HG03460 (cell line): Measurements from ENCODE around the gene RNU1-2.
"Not testable (repeated sequence)": the region's sequence is repeated elsewhere in the genome, so short reads cannot be mapped to it uniquely, and the experiment has no call there.

Experiments used
- ATAC-seq: cut with Tn5 transposase; IDR thresholded peaks from one replicate; pipeline ENCODE4 v1.9.1; 2021; ENCODE audit not compliant: unreplicated experiment

Gene RNU1-2

GRCh38 chr1:16925635-16926490, 30.1 kb downstream of the RNU1-2 start:
- ATAC-seq: no peak

GRCh38 chr1:16926491-16927073, 30.8 kb downstream of the RNU1-2 start:
- no peak for ATAC-seq

GRCh38 chr1:16927256-16927655, 31.5 kb downstream of the RNU1-2 start:
- no peak for ATAC-seq

- no peak for ATAC-seq
Measured at GRCh38 chr1:16927711-16928485, 32.1 kb downstream of the RNU1-2 start.

- not testable (repeated sequence) for ATAC-seq
Measured at GRCh38 chr1:16929146-16930041, 33.6 kb downstream of the RNU1-2 start.

DNA sequence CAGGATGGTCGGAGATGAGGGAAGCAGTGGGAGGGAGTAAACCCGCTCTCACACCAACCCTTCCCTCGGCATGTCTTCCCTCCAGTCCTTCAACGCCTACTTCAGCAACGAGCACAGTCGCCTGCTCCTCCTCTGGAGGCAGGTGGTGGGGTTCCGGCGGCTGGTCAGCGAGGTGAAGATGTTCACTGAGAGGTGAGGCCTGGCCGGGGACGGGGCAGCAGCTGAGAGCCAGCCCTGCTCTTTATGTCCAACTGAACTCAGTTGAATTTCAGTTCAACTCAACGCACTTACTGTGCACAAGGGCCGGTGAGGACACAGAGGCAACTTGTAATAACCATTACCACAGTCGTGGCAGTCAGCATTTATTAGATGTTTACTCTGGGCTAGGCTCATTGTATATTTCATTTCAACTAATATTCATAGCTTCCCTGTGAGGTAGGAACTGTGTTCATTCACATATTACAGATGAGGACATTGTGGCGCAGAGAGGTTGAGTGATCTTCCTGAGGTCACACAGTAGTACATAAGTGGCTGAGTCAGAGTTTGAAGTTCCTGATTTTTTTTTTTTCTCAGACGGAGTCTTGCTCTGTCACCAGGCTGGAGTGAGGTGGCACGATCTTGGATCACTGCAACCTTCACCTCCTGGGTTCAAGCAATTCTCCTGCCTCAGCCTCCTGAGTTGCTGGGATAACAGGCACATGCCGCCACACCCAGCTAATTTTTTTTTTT, 35.6 kb downstream of the RNU1-2 start:
- not testable (repeated sequence) for ATAC-seq

DNA sequence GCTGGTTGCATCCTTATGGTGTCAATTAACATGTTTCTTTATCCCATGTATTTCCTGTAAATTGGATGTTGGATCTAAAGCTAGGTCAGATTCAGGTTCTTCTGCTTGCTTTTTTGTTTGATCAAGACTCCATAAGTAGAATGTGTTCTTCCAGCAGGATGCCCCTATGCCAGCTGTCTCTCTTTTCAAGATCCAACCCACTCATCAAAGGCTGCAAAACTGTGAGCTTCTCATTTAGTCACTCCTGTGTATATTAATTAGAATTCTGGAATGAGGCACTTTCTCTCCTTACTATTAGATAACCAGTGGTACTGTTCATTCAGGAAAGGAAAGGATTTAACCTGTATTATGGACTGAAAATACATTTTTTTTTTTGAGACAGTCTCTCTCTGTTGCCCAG, 38.2 kb downstream of the RNU1-2 start:
- not testable (repeated sequence) for ATAC-seq

- ATAC-seq: not testable (repeated sequence)
Measured at GRCh38 chr1:16936580-16936979, 40.8 kb downstream of the RNU1-2 start.

DNA sequence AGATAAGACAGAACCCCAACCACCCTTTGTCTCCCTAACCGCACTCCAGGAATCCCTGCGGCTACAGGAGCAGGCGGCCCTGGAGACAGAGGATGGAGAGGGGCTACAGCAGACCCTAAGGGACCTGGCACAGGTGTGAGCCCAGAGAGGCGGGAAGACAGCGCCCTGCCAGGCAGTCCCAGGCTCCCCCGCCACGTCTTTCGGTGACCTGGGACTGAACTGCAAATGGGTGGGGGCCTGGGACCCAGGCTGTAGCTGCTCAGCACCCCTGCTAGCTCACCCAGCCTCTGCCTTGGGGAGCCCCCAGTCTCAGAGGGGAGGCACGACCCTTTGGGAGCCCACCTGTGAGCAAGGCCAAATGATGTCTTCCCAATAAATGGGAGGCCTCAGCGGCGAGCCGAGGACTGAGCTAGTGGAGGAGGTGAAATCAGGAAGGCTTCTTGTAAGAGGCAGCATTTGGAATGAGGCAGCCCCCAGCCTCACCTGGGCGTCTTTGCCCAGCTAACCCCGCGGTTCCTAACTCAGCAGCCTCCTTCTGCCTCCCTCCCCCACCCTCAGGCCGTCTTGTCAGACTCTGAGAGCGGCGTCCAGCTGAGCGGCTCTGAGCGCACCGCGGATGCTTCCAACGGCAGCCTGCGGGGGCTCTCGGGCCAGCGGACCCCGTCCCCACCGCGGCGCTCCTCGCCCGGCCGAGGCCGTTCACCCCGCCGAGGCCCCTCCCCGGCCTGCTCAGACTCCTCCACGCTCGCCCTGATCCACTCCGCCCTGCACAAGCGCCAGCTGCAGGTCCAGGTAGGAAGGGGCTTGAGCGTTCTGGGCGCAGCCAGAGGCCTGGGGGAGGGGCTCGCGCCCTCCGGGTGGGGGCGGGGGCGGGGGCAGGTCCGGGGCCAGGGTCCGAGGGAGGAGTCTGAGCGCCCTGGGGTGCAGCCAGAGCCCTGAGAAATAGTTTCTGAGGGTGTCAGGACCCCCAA, 42.9 kb downstream of the RNU1-2 start:
- ATAC-seq: no peak

DNA sequence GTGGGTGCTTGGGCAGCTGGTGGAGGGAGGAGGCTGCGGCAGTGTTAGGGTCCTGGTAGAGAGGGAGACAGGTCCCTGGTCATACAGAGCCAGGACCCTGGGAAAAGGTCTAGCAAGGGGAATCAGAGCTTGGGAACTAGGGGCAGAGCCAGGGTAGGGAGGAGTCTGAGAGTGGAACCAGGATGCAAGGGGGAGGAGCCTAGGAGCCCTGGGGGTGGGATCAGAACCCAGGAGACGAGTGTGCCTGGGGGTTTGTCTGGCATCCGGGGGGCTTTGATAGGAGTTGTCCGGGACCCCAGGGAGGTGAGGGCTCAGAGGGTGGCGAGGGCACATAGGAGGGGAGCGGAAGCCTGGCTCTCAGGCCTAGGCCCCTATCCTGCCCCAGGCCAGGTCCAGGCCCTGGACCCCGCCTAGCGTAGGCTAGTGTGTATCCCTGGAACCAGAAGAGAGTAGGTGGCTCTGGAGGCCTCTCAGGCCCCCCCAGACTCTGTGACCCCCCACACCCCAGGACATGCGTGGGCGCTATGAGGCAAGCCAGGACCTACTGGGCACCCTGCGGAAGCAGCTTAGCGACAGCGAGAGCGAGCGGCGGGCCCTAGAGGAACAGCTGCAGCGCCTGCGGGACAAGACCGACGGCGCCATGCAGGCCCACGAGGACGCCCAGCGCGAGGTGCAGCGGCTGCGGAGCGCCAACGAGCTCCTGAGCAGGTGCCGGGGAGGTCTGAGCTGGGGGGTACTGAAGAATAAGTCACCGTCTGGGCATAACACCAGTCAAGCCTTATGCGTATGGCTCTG, 43.8 kb downstream of the RNU1-2 start:
- ATAC-seq: not testable (repeated sequence)

DNA sequence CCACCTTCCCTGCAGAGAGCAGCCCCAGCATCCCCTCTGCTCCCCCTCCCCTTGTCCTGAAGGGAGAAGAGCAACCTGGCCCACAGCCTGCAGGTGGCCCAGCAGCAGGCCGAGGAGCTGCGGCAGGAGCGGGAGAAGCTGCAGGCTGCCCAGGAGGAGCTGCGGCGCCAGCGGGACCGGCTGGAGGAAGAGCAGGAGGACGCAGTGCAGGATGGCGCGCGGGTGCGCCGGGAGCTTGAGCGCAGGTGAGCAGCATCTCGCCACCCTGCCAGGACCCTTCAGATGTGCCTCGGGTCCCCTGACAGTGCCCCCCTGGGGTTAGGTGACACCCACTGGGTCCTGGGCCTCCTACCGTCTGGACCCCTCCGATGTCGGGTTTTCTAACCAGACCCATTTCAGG, 48.3 kb downstream of the RNU1-2 start:
- ATAC-seq: no peak

DNA sequence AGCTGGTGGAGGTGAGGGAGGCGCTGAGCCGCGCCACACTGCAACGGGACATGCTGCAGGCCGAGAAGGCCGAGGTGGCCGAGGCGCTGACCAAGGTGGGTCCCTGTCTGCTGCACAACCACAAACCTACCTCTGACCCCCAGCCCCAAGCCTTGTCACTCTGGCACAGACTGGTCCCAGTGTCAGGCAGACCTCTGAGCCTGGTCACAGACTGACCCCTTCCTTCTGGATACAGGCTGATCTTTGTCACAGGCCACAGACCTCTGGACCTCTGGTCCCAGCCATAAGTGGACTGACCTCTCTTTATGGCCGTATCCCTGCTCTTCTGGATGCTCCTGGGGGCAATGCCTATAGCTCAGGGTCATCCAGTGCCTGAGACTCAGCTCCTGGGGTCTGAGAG, 49.7 kb downstream of the RNU1-2 start:
- not testable (repeated sequence) for ATAC-seq
